NCI-H510A treated with DMSO at 0.1 percent for 48 hours (cell line): ENCODE data around the gene ZNF436.

Source experiments
- DNase-seq: peaks from one replicate; lab custom pipeline; 2025; lab: John Stamatoyannopoulos, UW

Gene ZNF436

DNA sequence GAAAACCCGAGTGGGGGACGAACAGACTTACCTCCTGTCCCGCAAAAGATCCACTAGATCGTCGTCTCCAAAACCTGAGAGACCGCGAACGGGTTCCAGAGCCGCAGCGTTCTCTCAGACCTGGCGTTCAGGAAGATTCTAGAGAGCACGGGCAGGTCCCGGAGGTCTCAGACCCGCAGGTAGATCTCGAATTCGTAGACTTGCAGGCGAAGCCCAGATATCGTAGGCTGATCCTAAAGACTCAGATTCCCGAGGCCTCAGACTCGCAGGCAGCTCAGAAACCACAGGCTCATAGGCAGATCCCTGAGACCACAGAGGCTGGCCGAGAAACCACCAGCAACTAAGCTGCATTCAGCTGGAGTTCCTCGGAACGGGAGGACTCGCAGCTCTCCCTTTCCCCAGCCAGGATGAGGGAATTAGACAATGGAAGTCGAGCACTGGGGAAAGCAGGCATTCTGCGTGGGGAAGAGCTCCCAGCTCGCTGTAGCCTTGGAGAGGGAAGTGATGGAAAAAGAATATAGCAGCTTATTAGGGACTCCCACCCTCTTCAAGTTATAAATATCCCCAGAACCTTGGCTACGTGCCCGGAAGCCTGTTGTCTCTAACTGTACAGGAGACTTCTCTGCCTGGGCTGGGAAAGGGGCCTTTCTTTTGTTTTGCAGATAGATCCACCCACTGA lies at the start of gene ZNF436:
Gene ZNF436 (minus strand): TSS at position 502 of the 679 bp plus-strand sequence. CDS start 1,831 bp downstream, outside the sequence.
- DNase-seq: peak; percentile 71

DNA sequence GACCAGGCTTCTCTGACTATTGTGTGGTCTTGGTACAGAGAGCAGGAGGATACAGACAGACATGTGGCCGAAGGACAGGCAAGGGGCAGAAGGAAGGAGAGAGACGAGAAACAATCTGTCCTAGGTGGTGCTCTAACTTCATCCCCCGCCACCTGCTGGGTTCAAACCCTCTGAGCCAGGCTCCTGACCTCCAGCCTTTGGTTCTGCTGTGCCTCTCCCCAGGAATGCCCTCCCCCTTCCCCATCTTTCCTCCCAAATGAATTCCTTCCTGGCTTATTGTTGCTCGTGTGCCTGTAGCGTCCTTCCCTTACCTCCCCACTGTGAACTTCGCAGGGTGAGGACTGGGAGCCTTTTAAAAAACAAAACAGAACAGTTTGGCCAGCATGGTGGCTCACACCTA lies 49.5 kb upstream of the ZNF436 start:
- no peak for DNase-seq

DNA sequence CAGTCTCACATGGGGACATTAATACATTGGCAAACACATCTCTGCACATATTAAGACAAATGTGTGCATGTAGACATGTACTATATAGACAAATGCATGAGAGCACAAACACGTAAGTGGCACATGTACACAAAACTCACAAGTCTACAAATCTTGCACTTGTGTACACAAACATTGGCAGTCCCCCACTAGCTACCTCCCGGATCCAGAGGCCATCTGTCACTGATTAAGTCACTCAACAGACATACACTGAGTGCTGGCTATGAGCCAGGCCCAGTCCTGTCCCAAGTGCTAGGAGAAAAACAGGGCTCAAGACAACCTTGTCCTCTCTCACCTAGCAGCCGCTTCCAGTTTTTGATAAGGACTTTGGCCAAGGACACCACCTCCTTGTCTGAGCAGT lies 47.9 kb upstream of the ZNF436 start:
- peak; percentile 38 for DNase-seq

DNA sequence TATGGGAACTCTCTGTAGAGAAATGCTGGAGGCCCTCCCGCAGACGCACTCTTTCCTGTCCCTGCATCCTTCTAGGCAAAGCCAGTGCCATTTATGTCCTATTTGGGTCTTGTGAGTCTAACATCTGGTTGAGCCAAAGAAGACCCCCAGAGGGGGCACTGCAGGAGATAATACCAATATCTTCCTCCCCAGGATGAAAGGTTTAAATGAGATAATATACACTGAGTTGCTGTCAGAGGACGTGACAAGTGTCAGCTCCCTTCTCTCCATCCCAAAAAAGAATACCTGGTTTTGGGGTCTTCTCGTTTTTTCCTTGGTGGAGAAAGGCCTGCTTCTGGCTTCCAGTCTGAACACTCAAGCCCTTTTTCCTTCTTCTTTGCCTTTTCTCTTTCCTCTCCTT lies 47.3 kb upstream of the ZNF436 start:
- DNase-seq: no peak

DNA sequence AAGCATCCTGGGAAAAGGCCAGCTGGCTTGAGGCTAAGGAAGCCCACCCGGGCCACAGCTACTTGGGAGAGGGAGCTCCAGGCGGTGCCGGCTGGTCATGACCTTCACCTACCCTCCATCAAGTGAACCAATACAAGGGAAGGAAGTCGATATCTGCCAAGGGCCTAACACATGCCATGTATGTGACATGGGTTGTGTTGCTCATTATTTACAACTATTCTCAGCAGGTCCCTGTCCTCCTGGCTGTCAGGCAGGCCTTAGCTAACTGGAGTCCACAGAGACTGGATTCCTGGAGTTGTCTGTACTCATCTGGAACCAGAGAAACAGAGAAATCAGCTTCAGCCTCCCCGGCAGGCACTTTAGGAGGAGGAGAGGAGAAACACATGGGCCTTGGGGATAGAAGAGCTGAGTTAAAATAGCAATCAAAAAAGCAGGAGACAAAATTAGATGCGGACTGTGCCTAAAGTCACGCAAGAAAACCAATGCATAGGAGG lies 39.2 kb upstream of the ZNF436 start:
- DNase-seq: no peak

DNA sequence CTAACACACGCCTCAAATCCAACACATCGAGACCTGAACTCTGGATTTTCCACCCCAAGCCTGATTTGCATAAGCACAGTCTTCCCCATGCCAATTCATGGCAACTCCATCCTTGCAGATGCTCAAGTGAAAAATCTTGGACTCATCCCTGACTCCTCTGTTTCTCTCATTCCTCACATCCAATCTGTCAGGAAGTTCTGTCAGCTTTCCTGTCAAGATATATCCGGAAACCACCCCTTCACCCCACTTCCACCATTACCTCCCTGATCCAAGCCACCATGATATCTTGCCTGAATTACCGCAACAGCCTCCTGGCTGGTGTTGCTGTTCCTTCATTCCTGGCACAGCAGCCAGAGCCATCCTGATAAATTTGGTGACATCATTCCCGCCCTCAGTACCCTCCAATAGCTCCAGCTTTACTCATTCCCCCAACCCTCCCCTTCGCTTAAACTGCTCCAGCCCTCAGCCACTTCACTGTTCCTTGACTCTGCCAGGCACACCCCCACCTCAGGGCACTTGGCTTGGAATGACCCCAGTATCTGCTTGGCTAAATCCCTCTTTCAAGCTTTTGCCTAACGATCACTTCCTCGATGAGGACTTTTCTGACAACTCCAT lies 37.5 kb upstream of the ZNF436 start:
- no peak for DNase-seq

DNA sequence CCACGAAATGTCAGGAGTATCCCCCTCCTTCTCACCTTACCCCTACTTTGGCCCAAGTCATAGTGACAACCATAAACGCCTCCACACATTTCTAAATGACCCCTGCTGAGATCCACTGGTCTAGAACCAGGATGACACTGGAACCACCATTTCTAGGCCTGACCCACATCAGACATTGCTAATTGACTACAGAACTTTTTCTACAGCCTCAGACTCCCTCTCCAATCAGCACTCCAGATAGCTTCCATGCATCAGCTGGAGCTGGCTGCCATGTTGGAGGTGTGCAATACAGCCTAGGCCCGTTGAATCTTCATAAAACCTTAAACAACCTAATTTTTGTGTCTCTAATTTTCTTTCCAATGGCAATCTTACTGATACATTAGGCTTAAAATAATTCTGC lies 36.3 kb upstream of the ZNF436 start:
- no peak for DNase-seq

DNA sequence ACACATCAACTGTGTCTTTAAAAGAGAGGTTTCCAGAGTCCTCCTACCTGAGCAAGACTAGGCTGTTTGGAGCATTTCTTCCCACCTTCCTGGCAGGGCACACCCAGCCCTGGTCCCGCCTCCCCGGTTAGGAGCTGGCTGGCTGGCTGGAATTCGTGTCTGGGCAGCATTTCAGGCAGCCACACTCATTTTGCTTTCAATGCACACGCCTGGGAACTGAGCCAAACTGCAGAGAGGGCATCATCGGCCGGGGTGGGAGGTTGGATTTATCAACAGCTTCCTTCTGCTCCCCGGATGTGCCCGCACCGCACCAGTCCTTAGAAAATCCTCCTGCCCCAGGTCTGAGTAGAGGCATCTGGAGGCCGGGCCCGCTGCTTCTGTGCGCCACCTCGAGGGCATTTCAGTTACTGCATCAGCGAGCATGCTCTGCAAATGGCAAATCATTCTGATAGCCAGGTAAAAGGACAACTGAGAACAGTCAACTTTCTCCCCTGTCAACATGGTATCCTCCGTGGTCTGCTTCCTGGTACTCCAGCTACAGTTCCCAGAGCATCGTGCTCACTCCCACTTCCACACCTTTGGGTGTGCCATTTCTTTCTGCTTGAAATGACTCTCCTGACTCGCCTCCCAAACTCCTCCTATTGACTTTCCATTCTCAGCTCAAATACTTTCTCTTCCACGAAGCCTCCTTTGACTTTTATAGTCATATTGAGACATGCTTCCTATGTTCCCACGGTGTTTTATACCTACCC lies 34.3 kb upstream of the ZNF436 start:
- DNase-seq: peak; percentile 88

DNA sequence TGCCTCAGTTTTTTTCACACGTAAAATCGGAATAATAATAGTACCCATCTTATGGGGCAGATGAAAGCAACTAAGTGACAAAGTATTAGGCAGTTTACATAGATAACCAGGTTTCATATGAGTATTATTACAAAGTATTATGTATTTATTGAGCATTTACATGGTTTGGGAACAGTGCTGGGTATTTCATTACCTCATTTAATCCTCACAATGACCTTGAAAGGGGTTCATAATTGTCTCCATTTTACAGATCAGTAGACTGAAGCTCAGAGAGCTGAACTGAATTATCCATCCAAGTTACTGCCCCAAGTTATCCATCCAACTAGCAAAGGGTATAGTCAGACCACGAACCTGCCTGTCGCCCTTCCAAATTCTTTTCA lies 33.7 kb upstream of the ZNF436 start:
- DNase-seq: no peak

DNA sequence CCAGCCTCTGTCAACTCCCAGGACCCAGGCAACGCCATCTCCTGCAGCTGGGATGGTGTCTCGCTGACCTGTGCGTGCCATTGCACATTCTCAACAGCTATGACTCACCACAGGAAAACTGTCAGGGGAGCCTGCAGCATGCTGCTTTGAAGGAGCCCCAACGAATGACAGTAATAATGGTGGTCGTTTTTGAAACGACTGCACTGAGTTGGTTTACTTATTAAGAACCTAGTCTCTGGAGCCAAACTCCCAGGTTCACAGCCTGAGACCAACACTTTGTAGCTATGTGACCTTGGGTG lies 33.4 kb upstream of the ZNF436 start:
- DNase-seq: no peak

DNA sequence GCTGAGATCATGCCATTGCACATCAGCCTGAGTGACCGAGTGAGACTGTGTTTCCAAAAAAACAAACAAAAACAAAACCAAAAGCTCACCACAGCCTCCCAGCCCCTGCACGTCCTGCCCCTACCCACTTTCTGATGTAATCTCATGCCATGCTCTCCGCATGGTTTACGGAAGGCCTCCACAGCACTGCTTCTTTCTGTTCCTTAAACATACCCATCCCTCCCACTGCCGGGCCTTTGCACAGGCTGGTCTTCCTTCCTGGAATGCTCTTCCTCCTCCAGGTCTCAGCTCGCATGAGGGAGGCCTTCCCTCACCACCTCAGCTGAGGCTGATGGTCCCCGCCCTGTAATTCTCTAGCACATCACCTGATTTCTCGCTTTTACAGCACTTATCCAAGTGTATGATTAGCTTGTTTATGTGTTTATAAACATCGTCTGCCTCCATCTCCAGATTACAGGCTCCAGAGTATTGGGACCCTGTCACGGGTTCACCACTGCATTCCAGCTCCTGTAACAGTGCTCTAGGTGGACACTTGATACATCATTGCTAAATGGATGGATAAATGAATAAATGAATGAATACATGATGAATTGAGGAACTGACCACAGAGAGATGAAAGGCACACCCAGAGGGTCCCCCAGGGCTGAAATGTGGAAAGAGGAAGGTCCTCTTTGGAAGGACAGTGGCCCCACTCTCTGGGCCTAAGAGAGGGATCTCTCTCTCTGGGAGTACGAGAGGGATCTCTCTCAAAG lies 32.8 kb upstream of the ZNF436 start:
- no peak for DNase-seq

DNA sequence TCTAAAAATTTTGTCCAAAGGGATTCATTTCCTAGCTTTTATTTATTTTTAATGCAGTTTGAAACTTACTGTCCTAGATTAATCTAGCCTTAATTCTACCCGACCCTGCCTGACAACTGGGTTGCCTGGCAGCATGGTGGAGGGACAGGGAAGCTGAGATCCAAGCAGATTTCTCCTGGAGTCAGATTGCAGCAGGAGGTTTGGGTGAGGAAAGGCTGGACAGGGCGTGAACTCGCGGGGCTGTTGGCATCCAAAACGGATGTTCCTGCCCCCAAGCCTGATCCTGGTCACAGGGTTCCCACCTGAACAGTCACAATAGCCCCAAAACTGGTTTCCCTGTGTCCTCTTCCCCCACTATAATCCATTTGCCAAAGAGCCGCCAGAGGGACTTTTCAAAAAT lies 31.7 kb upstream of the ZNF436 start:
- no peak for DNase-seq

DNA sequence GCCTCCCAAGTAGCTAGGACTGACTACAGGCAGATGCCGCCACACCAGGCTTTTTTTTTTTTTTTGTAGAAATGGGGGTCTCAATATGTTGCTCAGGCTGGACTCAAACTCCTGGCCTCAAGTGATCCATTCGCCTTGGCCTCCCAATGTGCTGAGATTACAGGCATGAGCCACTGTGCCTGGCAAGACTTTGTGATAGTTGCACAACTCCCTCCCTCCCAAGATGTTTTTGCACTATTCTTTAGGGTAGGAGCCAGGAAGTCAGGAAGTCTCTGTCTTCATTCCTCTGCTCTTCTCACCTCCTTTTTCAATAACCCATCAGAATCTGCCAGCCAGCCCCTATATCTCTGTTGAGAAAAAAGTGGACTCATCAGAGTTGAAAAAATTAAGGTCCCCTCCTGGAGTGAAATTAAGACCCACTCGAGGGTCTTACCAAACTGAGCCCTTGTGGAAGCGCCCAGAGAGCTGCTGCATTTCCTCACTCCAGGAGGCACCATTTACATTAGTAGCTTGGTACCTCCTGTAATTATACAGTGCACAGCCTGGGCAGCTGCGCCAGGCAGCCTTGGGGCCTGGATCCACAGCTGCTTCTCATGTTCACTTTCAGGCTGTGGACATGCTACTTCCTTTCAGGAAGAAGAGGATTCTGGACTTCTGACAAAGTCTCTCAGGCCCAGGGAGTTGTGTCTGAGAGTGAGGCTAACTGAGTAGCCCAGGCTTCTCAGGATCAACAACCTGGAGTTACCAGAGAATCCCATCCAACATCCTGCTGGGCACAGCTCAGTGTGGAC lies 30.9 kb upstream of the ZNF436 start:
- no peak for DNase-seq

DNA sequence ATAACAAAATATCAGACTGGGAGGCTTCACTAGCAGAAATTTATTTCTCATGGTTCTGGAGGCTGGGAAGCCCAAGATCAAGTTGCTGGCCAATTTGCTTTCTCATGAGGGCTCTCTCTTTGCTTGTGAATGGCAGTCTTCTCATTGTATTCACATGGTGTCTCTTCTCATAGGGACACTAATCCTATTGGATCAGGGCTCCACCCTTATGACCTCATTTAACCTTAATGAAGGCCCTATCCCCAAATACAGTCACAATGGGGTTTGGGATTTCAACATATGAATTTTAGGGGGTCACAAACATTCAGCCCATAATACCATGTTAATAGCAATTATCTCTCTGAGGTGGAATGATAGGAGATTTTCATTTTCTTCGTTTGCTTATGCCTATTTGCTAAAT lies 29.6 kb upstream of the ZNF436 start:
- no peak for DNase-seq

DNA sequence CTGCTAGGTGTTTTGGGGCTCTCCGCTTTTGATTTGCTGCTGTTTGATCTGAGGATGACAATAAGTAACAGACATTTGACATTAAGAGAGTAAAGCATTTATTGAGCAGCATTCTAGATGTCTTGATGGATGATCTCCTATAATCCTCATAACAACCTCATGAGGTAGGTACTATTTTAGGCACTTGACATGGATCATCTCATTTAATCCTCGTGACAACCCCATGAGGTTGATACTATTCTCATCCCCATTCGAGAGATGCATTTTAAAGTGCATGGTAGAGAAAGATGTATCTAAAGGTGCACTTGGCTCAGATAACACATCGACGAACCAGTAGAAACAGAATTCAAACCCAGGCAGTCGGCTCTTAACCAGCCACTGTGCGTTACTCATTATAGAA lies 28.3 kb upstream of the ZNF436 start:
- no peak for DNase-seq

DNA sequence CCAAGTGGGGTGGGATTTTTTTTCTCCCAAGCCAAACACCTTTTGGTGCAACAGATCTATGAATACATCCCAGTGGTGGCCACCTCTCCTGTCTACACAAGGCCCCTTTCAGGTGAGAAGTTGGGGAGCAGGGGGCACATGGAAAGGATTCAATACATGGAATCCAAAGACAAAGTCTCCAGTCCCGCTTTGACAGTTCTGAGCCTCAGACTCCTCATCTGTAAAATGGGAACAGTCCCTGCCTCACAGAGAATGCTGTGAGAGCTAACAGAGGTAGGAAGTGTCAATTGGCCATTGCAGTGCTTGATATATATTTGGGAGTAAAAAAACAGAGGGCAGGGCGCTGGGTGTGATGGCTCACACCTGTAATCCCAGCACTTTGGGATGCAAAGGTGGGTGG lies 26.7 kb upstream of the ZNF436 start:
- DNase-seq: no peak

DNA sequence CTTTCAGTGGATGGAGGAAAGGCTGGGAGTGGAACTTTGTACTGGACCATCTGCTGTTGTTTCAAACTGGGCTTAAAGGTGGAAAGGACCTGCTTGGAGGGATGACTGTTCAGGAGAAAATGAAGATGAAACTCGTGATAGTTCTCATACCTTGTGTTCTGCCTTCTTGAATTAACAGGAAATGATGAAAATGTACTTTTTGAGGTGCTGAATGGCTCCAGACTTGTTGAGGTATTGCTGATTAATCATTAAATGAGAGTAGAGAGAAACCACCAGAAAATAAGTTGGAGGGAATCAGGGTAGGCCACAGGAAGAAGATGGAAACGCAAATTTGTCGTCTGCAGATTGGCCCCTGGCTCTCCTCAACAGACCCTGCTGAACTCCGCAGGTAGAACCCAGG lies 26.2 kb upstream of the ZNF436 start:
- DNase-seq: no peak

DNA sequence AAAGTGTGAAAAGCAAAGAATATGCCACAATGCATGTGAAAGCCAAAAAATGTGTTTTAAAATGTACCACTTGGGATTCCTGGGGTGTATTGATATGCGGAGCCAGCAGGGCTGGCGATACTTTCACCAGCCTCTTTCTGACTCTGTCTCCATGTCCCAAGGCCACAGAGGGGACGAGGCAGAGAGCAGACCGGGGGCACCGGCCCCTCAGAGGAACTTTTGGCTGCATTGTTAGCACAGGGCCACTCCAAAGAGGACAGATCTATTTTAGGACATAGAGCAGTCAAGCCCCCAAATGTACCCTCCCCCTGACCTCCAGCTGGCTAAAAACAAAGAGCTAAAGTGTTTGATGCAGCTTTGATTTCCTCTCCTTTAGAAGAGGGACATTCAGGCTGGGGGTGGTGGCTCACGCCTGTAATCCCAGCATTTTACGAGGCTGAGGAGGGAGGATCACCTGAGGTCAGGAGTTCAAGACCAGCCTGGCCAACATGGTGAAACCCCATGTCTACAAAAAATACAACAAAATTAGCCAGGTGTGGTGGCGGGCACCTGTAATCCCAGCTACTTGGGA lies 25.6 kb upstream of the ZNF436 start:
- DNase-seq: no peak

DNA sequence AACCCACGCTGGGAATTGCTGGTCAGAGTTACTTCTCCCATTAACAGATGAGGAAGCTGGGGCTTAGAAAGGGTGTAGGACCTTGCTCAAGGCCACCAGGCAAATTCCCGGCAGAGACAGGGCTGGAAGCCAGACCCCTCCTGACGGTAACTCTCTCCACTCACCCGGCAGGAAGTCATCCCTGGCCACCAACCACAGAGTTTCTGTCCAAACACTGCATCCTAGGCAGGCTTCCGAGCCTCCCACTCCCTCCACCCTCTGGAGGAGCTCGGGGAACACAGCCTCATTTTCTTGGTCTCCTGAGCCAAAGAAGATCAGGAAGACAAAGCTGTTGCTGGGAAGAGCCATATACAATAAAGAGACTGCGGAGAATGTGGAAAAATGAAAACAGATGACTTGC lies 25.0 kb upstream of the ZNF436 start:
- DNase-seq: no peak

DNA sequence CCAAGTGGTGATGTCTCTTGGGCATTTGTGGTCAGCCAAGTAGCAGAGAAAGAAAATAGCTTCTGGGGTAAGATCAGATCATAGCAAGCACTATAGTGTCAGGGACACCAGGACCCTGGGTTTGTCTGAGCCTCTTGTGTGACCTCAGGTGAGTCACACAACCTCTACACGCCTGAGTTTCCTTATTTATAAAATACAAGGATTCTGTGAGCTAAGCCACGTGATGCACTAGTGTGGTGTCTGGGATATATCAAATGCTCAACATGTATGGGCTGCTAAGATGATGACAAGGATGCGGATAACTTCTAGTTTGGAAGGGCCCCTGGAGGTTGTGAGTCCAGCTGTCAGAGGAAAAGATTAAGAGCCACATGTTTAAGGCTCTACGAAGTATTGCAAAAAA lies 24.5 kb upstream of the ZNF436 start:
- no peak for DNase-seq

DNA sequence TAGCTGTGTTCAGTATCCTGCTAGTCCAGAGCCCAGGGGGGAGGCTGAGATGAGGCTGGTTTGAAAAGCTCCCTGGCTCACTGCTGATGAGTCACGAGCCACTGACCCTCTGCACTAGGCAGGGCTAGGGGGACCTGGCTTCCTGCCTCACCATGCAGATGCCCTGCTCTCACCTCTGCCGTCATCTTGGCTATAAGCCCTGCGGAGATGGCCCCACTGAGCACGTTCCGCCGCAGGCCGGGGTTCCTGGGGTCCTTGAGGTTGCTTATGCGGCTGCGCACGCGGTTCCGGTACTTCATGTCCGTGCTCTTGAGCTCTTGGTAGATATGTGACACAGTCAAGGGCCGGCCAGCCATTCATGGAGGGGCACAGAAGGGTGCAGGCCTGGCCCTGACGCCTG lies 24.1 kb upstream of the ZNF436 start:
- DNase-seq: no peak
